Measurements from ENCODE around the gene FAM184B. TPM values are rescaled to one million over a fixed set of nuclear protein-coding genes. Genes with fewer than 3 reads are reported as not detected.

FAM184B gene
- total and polyA plus RNA-seq, 8 donors: 0.06 to 0.27 (median 0.18) TPM

DNA sequence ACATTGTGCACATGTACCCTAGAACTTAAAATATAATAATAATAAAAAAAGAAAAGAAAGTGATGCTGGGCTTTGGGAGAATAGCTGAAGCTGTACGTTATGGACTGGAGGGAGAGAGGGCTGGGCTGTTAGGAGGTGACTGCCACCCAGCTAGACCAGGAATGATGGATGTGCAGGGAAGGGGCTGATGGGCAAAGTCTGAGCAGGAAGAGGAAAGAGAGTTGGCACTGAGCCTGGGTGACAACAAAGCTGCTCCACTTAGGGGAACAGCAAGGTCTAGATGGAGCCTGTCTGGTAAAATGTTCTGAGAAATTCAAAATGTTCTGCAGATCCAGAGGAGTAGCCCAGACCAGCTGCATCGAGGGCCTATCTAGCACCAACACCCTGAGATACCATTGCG, 134.7 kb downstream of the FAM184B start:
- no peak for ATAC-seq
- no peak overlapping the region for H3K27ac ChIP-seq
- no peaks in the 10 kb centered on the region for H3K9me3 ChIP-seq
- H3K4me3 ChIP-seq: no peak overlapping the region
- no peaks in the 10 kb centered on the region for H3K36me3 ChIP-seq
- no peak for TF ChIP-seq CTCF (IDR thresholded peaks at IDR 0.05)
- H3K27me3 ChIP-seq: no peaks in the 10 kb centered on the region
- DNase-seq: no peak
- intact Hi-C loops (cut with DNase I): no loop called here
- H3K4me1 ChIP-seq: no peaks in the 10 kb centered on the region

DNA sequence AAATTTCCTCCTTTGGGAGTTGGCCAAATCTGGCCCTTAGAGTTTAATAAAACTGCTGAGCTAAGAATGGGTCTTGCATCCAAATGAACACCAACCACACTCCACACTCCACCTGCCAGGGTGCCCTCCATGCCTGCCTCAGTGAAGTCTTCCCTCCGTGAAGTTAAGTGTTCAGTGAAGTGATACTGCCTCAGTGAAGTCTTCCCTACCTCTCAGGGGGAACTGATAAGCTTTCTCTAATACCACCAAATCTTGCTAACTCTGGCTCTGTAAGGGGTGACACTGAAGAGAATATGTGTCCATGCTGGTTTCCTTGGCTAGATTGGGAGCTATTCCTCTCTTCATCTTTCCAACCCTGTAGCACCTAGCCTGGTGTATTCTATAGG, 139.0 kb downstream of the FAM184B start:
- H3K4me3 ChIP-seq: no peak overlapping the region
- peaks cover 0 to 13% of the 10 kb centered on the region in 2 donors for H3K36me3 ChIP-seq
- intact Hi-C loops (cut with DNase I): no loop called here
- H3K4me1 ChIP-seq: no peaks in the 10 kb centered on the region
- H3K9me3 ChIP-seq: no peaks in the 10 kb centered on the region
- H3K27me3 ChIP-seq: no peaks in the 10 kb centered on the region
- ATAC-seq: no peak
- no peak overlapping the region for H3K27ac ChIP-seq
- no peak for TF ChIP-seq CTCF (IDR thresholded peaks at IDR 0.05)
- no peak for DNase-seq

DNA sequence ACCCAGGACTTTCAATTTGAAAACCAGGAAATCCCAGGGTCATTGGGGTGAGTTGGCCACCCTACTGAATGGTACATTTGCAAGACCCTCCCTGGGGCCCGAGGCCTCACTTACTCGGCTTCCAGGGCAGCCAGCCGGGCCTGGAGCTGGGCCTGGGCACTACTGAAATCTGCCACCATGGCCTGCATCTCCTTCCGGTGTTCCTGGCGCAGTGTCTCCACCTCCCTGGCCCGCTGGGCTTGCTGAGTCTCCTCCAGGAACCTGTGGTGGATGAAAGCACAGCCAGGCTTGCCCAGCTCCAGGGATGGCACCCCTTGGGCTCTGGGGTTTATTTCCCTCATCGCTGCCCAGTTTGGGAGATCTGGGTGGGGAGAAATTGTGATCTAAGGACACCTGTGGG, 142.3 kb downstream of the FAM184B start:
- Histone ChIP-seq H3K9me3 (no peaks in the 10 kb centered on the region), H3K36me3 (peaks cover 0 to 37% of the 10 kb centered on the region in 2 donors), H3K4me3 (no peak overlapping the region), H3K27ac (no peak overlapping the region), H3K4me1 (no peaks in the 10 kb centered on the region), H3K27me3 (no peaks in the 10 kb centered on the region)
- no peak for TF ChIP-seq CTCF (IDR thresholded peaks at IDR 0.05)
- intact Hi-C loops (cut with DNase I): loop anchor here in 1 of 2 donors (5.0 kb wide), 1 partner anchor 92 kb away; no protein-coding TSS in a partner anchor
- ATAC-seq (no peak), DNase-seq (no peak)

- H3K4me3 ChIP-seq: no peak overlapping the region
- intact Hi-C loops (cut with DNase I): loop anchor here in 1 of 2 donors (5.0 kb wide), 1 partner anchor 90 kb away; no protein-coding TSS in a partner anchor
- peak; percentile 95 for ATAC-seq
Observed at GRCh38 chr4:17636696-17637622, 144.5 kb downstream of the FAM184B start.

More at GRCh38 chr4:17636696-17637622, 144.5 kb downstream of the FAM184B start:
- Histone ChIP-seq H3K36me3 (peaks cover 0 to 58% of the 10 kb centered on the region in 2 donors), H3K4me1 (no peaks in the 10 kb centered on the region), H3K27me3 (no peaks in the 10 kb centered on the region), H3K27ac (no peak overlapping the region), H3K9me3 (no peaks in the 10 kb centered on the region)
- peak; percentile 36 to 90 (median 66) for DNase-seq
- TF ChIP-seq CTCF (IDR thresholded peaks at IDR 0.05): peak; percentile 90 to 93

Measured in left lung (tissue), 10 donors.